Uterus (tissue), 4 donors: Measurements from ENCODE around the gene SUCLA2. TPM values are rescaled to one million over a fixed set of nuclear protein-coding genes. Genes with fewer than 3 reads are reported as not detected.

ENCODE experiments used
- DNase-seq, 2 donors: peaks; one replicate each; pipeline ENCODE4 v3.0.0-alpha.2; 2019 to 2020
- H3K27ac ChIP-seq, 2 donors: fragments of 200-600 bp; sonication (generic); 1 replicate in 1 of 2; 2 replicates in 1 of 2; pipeline ENCODE4 v1.5.1; 2016 to 2018
- H3K27me3 ChIP-seq, 2 donors: fragments of 200-600 bp; sonication (generic); one replicate each; pipeline ENCODE4 v1.5.1; 2018 to 2019; ENCODE audit warnings: control low read depth in 1 of 2
- H3K36me3 ChIP-seq, 2 donors: fragments of 200-600 bp; sonication (generic); one replicate each; pipeline ENCODE4 v1.5.1; 2019; ENCODE audit warnings: control low read depth in 1 of 2
- H3K4me1 ChIP-seq, 2 donors: fragments of 200-600 bp; sonication (generic); one replicate each; pipeline ENCODE4 v1.5.1; 2018 to 2019; ENCODE audit warnings: control low read depth in 1 of 2
- H3K4me3 ChIP-seq, 2 donors: fragments of 200-600 bp; sonication (generic); 1 replicate in 1 of 2; 2 replicates in 1 of 2; pipeline ENCODE4 v1.5.1; 2018 to 2019; ENCODE audit warnings: mild to moderate bottlenecking in 1 of 2
- H3K9me3 ChIP-seq, 2 donors: fragments of 200-600 bp; sonication (generic); one replicate each; pipeline ENCODE4 v1.5.1; 2019; ENCODE audit warnings: control low read depth in 1 of 2
- CTCF ChIP-seq, 4 experiments: fragments of 200-600 bp in 2 of 4; fragments of 450-650 bp in 2 of 4; sonication (generic) in 2 of 4; IDR thresholded peaks; one replicate each; pipeline ENCODE4 v1.5.1; 2016 to 2019; ENCODE audit warnings: antibody characterized with exemption in 4 of 4, mild to moderate bottlenecking in 2 of 4, moderate library complexity in 1 of 4
- POLR2A ChIP-seq, 2 donors: fragments of 450-650 bp; IDR thresholded peaks; one replicate each; pipeline ENCODE4 v1.6.1; 2016; ENCODE audit warnings: antibody characterized with exemption in 2 of 2, mild to moderate bottlenecking in 1 of 2, moderate library complexity in 1 of 2
- intact Hi-C: fragments of 100-400 bp; cut with DNase I; formaldehyde crosslinking; loops from one replicate; pipeline ENCODE4 v1.15.1; 2023; ENCODE audit warnings: low total_unique reads
- total RNA-seq, 4 donors: library from RNA; depleted of rRNA in 3 of 4; stranded (reverse); fragments of >200 nt in 3 of 4; gene quantifications; one replicate each; pipeline versions ENCODE4 v1.1.0 to v1.2.4, GENCODE V29; 2014 to 2023
- donor health status: DM: yes; HTN: yes; CAD: no.

The SUCLA2 gene
- total RNA-seq, 4 donors from 2014 or later = 19.7 to 96.0 (median 43.5) TPM

GRCh38 chr13:47976325-47976724 lies 24.7 kb downstream of the SUCLA2 start:
- intact Hi-C loops = no loop called here
- DNase-seq = no peak
- no peaks in the 10 kb centered on the region for H3K36me3 ChIP-seq

GRCh38 chr13:47964863-47965262 lies 36.2 kb downstream of the SUCLA2 start:
- no peak for DNase-seq
- Histone ChIP-seq H3K36me3 (no peaks in the 10 kb centered on the region), H3K4me3 (no peak overlapping the region), H3K9me3 (no peaks in the 10 kb centered on the region), H3K4me1 (no peaks in the 10 kb centered on the region), H3K27me3 (no peaks in the 10 kb centered on the region), H3K27ac (no peak overlapping the region)
- TF ChIP-seq CTCF (IDR thresholded peaks at IDR 0.05) (no peak), POLR2A (IDR thresholded peaks at IDR 0.05) (no peak)
- intact Hi-C loops = no loop called here

More at GRCh38 chr13:47976325-47976724, 24.7 kb downstream of the SUCLA2 start:
- no peak overlapping the region for H3K27ac ChIP-seq
- TF ChIP-seq POLR2A (IDR thresholded peaks at IDR 0.05) (no peak), CTCF (IDR thresholded peaks at IDR 0.05) (no peak)
- no peaks in the 10 kb centered on the region for H3K4me1 ChIP-seq
- no peaks in the 10 kb centered on the region for H3K27me3 ChIP-seq
- H3K9me3 ChIP-seq = peaks cover 0 to 7% of the 10 kb centered on the region in 2 donors
- no peak overlapping the region for H3K4me3 ChIP-seq

GRCh38 chr13:47962237-47962636 lies 38.8 kb downstream of the SUCLA2 start:
- Histone ChIP-seq H3K9me3 (no peaks in the 10 kb centered on the region), H3K36me3 (no peaks in the 10 kb centered on the region), H3K4me3 (no peak overlapping the region), H3K27ac (no peak overlapping the region), H3K4me1 (no peaks in the 10 kb centered on the region), H3K27me3 (no peaks in the 10 kb centered on the region)
- intact Hi-C loops = no loop called here
- no peak for TF ChIP-seq POLR2A (IDR thresholded peaks at IDR 0.05)
- TF ChIP-seq CTCF (IDR thresholded peaks at IDR 0.05) = no peak
- DNase-seq = no peak

- no peaks in the 10 kb centered on the region for H3K27me3 ChIP-seq
- TF ChIP-seq CTCF (IDR thresholded peaks at IDR 0.05) (no peak), POLR2A (IDR thresholded peaks at IDR 0.05) (no peak)
- DNase-seq = no peak
- H3K4me1 ChIP-seq = no peaks in the 10 kb centered on the region
- intact Hi-C loops = no loop called here
- no peaks in the 10 kb centered on the region for H3K9me3 ChIP-seq
- no peak overlapping the region for H3K27ac ChIP-seq
- H3K36me3 ChIP-seq = no peaks in the 10 kb centered on the region
- no peak overlapping the region for H3K4me3 ChIP-seq
Measured at GRCh38 chr13:47959468-47960247, 41.4 kb downstream of the SUCLA2 start.

DNA sequence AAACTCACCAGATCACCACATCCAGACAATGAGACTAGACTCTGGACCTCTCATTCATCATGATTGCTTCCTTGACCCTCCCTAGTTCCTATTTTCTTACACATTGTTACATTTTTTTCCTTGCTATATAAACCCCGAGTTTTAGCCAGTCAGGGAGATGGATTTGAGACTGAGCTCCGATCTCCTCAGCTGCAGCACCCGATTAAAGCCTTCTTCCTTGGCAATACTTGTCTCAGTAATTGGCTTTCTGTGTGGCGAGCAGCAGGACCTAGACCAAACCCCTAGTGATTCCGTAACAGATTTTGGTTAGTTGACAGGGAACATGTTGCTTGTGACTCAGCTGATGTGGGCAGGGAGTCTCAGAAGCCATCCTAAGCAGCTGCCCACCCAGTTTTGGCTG lies 44.0 kb downstream of the SUCLA2 start:
- Histone ChIP-seq H3K4me1 (no peaks in the 10 kb centered on the region), H3K36me3 (no peaks in the 10 kb centered on the region), H3K27me3 (no peaks in the 10 kb centered on the region), H3K27ac (no peak overlapping the region), H3K4me3 (no peak overlapping the region), H3K9me3 (no peaks in the 10 kb centered on the region)
- no peak for DNase-seq
- TF ChIP-seq POLR2A (IDR thresholded peaks at IDR 0.05) = no peak
- no peak for TF ChIP-seq CTCF (IDR thresholded peaks at IDR 0.05)
- intact Hi-C loops = no loop called here
